GM19372 (cell line): Measurements from ENCODE around the gene HMGCLL1.

ENCODE experiments used
- ATAC-seq: cut with Tn5 transposase; IDR thresholded peaks from one replicate; pipeline ENCODE4 v1.9.1; 2021; ENCODE audit warnings: mild to moderate bottlenecking, low read depth, moderate library complexity; ENCODE audit not compliant: unreplicated experiment

HMGCLL1 gene

DNA sequence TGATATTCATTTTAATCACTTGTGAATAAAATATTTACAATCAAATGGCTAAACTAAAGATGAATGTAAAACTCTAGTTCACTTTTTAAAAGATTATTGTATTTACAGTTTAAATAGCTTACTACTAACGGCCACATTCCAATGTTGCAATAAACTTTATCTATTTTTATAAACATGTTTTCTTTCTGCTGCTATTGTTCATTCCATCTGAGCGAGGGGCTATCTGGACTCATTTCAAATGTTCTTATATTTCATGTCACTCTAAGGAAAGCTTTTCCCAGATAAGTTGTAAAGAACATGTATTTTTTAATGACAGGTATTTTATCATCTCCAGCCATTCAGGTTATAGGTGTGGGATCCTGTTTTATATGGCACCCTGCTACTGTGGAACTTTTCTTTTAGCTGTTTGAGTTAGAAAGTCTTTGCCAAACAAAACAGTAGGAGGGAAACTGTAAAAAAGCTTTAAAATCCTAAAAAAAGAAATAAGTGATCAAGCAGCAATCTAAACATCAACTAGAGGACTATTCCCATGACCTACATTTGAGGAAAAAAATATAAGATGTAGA, 42.5 kb downstream of the HMGCLL1 start:
- ATAC-seq: no peak

DNA sequence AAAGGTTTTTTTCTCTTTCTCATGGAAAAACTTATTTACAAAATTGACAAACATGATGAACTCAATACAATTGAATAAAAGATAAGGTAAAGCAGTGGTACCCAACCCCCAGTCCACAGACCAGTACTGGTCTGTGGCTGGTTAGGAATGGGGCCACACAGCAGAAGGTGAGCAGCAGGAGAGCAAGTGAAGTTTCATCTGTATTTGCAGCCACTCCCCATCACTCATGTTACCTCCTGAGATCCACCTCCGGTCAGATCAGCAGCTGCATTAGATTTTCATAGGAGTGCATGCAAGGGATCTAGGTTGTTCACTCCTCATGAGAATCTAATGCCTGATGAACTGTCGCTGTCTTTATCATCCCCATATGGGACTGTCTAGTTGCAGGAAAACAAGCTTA, 47.5 kb downstream of the HMGCLL1 start:
- no peak for ATAC-seq

DNA sequence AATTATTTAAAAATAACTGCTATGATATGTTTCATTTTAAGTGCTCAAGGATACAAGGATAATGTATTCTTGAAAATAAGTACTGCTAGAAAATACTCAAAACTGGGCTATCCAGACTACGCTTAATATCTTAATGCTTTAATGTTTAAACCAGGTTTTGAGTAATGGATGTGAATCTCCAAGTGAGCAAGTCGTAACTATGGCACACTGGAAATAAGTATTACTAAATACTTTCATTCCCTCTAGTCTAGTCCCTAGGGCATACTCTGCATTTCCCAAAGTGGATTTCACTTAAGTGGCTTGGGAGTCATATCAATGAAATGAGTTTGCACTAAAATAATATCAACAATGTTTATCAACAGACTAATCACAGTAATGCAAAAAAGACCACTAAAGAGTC, 48.1 kb downstream of the HMGCLL1 start:
- ATAC-seq: no peak

DNA sequence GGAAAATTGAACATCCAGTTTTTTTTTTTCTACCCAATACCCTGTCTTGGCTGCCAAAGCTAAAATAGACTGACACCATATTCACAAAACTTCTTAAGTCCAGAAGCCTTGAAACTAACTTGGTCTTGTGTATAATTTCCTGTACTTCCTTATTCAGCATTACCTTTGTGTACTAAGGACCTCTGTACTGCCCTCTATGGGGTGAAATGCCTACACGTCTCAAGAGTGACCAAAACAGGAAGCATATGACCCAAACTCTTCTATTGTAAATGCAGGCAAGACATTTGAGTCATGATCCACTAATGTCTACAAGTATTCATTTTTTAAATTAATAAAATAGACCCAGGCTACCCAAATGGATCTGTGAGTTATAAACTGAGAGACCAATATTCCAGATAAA, 50.4 kb downstream of the HMGCLL1 start:
- ATAC-seq: no peak

DNA sequence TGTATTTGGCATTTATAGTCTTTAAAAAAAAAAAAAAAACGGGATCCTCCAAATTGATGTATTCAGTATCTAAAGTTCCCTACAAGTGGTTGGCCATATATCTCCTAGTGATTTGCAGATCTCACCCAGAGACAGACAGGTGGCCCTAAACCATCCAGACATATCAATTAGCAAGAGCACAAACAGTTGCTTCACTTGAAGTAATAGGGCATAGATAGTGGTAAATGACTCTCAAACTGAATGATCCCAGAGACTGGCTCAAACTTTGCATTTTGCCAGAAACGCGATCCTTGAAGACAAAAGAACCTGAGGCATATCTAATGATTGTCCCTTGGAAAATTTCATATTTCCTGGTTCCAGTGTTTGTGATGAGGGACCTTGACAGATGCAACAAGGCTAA, 54.6 kb downstream of the HMGCLL1 start:
- ATAC-seq: no peak

DNA sequence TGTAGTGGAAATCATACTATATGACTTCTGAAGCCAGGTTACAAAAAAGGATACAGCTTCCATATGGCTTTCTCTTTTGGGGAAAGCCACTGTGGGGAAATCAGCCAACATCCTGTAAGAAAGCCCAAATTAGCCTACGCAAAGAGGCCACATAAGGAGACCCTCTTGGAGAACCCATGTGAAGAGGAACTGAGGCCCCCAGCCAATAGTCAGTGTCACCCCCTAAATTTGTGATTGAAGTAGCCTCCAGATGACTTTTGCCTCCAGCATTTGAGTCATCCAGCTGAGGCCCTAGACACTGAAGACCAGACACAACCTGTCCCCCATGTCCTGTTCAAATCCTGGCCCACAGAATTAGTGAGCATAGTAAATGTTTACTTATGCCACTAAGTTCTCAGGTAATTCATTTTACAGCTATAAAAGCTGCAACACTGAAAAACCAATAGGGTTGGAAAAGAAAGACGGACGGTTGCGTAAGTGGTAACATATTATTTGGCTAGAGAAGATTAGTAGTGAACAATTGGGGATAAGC, 60.4 kb downstream of the HMGCLL1 start:
- no peak for ATAC-seq

DNA sequence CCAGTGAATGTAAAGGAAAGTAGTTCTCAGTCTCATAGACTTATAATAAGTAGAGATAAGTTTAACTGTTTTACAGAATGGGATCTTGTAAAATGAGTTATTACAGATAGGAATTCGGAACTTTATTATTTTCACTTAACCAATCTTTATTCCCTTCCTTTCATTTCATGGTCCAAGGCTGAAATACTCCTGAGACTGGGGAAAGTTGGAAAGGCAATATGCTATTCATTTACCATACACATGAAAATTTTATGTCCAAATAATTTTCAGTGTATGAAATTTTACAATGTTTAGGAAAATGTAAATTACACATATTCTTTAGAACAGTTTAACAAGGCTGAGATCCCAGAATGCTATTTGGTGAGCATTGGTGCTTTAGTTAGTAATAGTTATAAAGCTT, 62.3 kb downstream of the HMGCLL1 start:
- ATAC-seq: no peak

DNA sequence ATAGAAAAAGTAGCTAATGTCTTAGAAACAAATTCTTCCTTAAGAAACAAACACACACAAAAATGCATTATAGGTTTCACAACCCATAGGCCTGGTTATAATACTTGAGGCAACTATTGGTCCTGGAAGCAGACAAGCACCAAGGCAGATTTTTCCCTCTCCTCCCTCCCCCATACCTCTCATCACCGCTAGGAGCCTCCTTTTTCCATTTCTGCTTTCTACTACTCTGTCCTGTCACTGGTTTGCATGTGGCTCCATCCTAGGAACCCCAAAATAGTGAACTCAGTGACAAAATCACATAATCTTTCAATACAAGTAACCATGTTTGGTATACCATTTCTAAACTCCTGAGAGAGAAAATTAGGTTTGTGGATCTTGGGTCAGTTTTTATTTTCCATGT, 66.1 kb downstream of the HMGCLL1 start:
- ATAC-seq: no peak

DNA sequence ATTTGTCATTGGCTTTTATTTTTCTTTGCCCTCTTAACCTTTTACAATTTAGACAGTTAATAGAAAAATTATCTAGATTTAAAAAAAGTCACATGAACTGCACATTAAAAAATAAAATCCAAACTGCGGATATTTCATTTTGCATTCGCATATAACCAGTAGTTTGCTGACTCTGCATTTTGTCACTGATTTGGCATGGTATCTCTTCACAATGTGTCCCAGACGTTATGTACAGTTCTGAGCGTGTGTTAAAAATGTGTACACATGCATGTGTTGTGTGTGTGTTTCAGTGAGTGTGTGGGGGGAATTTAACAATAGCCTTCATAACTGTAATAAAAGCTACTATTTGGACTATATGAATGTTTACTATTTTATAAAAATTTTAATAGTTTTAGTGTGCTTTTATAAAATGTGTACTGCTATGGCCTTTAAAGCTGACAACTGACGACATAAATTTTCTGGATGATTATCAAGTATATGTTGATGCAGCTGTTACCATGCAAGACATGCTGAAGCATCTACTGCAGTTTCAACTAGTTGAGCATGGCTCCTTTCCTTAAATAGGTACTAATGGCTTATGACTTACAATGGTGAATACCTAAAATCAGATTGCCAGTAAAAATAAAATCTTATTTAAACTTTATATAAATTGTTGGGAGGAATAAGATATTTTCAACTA, 67.7 kb downstream of the HMGCLL1 start:
- no peak for ATAC-seq

DNA sequence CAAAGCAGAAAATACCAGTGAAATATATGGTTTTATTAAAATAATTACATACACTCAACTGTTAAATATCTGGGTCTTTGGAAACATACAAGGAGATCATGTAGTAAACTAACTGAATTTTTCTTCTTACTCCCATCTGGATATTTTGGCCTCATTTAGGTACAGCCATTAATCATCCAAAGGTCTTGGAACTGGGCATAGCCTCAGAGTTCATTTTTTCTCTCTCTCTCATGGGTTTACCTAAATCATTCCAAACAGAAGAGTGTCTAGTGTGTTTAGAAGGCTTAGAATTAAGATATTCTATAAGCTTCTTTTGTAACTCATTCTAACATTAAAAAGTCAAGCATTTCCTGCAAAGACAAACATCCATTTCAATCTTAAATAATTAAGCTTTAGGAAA, 79.4 kb downstream of the HMGCLL1 start:
- ATAC-seq: no peak

DNA sequence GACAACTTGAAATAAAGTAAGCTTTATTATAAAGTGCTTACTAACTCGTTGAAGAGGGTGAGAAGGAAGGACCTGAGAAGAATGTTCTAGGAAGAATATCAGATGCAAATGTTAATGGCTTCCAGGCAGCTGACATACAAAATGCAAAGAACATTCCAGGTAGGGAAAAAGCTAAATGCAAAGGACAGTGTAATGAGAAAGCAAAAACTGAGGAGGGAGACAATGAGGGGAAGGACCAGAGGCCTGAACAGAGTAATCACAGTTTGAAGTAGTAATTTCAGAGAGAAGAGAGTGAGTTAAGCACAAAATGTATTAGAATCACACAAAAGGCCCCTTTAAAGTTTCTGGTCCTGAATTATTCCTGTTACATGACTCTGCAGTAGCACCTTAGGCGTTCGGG, 81.3 kb downstream of the HMGCLL1 start:
- no peak for ATAC-seq

DNA sequence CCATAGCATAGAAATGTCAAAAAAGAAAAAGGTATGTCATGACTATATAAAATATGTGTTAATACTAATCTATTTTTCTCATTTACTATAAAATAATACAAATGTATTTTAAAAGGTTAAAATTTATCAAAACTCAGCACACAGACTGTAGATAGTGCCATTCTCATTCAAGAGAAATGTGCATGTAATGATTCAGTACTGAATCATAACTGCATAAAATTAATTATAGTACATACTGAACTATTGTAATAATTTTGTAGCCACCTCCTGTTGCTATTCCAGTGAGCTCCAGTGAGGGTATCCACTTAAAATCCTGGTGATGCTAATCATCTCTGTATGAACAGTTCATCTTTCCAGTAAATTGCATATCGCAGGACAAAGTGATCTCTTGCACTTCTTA, 82.8 kb downstream of the HMGCLL1 start:
- ATAC-seq: no peak

DNA sequence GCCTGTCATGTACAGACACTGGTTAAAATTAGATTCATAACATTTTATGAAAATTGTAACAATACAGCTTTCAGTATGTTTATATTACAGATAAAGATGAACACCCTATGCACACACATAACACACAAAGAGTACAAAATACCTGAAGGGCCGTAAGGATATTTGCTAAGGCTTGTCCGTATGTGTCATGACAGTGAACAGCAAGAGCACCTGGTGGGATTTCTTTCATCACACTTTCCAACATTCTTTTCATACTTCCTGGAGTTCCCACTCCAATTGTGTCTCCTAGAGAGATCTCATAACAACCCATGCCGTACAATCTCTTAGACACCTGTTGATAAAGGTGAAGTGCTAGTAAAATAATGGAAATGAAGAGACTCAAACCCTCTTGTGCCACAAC, 83.7 kb downstream of the HMGCLL1 start:
- no peak for ATAC-seq

DNA sequence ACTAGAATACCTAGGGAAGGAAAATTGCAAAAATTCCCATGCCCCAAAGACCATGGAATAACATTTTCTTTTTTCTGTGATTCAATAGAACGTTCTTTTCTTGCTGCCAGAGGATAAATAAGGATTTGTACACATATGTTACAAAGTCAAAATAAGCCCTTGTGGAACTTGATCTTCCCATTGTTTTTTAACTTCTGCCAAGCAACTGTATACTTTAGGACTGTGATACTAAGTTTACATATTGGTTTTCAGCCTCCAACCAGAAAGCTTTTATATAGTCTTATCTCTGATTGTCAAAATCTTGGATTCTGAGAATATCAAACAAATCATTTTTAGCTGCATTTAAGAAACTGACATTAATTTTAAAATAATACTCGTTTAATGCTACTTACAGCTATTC, 84.6 kb downstream of the HMGCLL1 start:
- no peak for ATAC-seq

DNA sequence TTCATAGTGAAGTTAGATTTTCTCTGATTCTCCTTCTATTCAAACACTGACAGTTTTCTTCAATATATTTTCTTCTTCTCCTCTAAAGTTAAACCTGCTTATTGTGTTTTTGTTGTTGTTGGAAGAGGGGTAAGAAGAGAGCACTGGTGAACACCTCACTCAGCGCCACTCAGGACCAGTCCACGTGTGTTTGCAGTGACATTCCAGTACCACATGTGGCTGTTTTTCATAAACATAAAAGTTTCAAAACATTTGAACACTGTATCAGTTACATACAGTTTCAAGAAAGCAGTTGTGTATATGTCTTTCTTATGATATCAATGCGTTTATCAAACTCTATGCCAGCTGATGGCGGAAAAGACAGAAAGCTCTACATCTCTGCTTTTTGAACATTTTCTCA, 86.7 kb downstream of the HMGCLL1 start:
- ATAC-seq: no peak

DNA sequence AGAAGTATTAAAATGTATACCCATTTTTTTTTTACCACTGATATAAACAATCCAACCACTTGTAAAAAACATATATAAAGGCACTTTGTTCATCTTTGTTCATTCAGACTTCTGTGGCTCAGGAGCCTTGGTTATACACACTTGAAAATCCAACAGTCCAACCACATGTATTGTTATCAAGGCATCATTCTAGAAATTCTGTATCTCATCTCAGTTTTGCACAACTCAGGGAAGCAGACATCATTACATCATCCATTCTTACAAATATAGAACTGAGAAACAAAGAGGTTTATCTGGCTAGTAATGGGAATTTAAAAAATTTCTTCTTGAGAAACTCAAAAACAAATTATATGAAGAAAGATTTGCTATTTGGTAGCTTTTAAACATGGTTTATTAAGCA, 88.1 kb downstream of the HMGCLL1 start:
- no peak for ATAC-seq

DNA sequence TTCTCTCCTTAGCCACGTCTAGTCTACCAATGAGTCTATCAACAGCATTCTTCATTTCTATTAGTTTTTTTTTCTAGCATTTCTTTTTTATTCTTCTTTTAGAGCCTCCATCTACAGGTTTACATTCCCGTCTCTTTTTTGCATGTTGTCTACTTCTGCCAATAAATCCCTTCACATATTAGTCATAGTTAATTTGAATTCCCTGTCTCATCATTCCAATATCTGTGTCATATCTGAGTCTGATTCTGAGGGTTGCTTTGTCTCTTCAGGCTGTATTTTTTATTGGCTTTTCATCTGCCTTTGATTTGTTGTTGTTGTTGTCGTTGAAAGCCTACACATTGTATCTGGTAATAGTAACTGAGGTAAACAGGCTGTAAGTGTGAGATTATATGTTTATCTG, 104.6 kb downstream of the HMGCLL1 start:
- no peak for ATAC-seq

DNA sequence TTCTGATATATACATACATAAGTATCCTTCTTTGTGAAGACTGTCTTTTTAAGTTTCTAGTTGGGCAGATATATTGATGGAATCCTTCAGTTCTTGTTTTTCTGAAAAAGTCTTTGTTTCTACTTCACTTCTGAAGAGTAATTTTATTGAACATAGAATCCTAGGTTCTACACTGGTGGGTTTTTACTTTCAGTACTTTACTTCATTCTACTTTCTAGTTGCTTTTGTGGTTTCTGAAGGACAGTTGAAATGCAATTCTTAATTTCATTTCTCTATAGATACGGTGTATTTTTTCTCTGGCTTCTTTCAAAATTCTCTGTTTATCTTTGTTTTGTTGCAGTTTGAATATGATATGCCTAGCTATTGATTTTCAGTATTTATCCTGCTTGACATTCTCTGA, 105.3 kb downstream of the HMGCLL1 start:
- no peak for ATAC-seq

DNA sequence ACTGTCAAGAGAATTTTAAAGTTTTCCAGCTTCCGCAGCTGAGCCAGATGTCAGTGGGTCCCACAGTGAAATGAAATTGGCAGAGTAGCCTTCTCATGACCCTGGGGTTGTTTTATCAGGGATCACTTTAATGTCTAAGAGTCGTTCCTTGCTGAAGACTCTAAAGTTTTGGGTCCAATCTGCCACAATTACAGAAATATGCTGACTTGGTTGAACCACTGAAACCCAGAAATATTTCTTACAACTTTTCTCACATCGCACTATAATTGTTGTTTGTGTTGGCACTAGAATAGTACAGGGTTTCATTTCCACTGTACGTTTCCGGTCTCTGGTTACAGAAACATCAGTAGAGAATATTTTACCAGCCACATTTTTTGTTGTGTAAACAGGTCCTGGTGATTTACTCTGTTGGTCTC, 109.0 kb downstream of the HMGCLL1 start:
- no peak for ATAC-seq

DNA sequence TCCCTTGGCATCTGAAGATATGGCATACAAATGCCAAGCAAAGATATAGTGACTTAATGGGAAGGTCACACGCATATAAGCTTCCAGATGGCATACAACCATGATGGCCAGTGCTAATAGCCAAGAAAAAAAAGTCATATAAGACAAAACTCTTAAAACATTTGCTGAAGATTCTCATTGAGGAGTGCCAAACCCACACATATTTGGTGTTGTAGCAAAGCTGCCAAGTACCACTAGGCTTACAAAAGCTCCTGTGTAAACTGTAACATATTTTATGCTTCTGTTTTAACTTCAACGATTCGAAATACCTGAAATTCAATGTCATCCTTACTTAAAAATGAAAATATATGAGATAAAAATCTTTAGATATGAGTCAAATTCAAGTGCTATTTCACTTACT, 123.0 kb downstream of the HMGCLL1 start:
- no peak for ATAC-seq

DNA sequence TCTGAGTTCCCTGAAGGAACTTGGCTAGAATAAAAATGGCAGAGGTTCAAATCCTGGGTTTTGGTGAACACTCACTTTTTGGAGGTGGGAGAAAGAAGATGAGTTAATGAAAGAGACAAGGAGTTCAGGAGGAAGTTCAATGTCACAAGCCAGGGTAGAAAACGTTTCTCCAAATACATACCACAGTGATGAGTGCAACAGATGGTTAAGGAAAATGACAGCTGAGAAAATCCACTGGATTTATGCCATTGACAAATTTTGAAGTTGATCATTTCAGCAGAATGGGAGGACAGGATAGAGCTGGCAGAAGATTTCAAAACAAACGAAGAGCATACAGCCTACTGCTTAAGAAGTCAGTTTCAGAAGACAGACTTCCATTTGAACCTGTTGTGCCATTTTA, 129.0 kb downstream of the HMGCLL1 start:
- ATAC-seq: no peak

DNA sequence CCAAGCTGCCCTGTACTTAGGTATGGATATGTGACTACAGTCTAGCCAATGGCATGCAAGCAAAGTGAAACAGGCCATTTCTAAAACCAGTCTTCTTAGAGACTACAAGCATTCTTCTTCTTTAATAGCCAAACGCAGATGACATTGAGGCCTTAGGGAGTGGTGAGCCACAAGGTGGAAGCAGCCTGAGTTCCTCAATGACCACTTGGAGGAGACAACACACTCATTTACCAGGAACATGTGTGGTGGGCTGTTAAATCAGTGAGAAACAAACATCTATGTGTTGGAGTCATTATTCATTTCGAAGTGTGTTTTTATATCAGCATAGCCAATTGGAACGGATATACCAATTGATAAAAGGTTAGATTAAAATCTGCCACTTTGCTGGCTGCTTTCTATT, 129.8 kb downstream of the HMGCLL1 start:
- ATAC-seq: no peak

DNA sequence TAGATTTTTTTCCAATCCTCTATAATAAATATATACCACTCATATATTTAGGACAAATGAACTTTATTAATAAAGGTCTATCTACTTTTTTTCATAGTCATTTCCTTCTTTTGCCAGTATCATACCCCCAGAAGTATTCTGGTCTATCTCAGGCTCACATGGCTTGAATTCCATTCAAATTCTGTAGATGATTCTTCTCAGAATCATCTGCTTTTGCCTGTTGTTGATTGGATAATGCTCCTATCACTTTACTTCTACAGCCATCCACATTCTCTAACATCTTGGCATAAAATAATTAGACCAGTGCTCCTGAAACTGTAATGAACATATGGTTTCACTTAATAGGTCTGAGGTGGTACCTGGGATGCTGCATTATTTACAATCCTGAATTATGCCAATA, 130.5 kb downstream of the HMGCLL1 start:
- no peak for ATAC-seq
